HG03565 (cell line): Measurements from ENCODE around the gene TAF13.
A peak's percentile ranks its signal among the peaks of the same experiment; 100 is the strongest.

Experiments used
- ATAC-seq: cut with Tn5 transposase; IDR thresholded peaks from one replicate; pipeline ENCODE4 v1.9.1; 2021; ENCODE audit warnings: mild to moderate bottlenecking, moderate library complexity; ENCODE audit not compliant: unreplicated experiment

TAF13 gene

GRCh38 chr1:109075531-109076490 is at the start of gene TAF13:
Gene TAF13, minus strand, starts transcription at chr1:109076003. Its CDS starts 56 bp downstream, at chr1:109075947.
- peak; percentile 98 for ATAC-seq

- no peak for ATAC-seq
These were observed 44.6 kb upstream of the TAF13 start for GRCh38 chr1:109120356-109120755.

- ATAC-seq, result no peak
These were observed 42.3 kb upstream of the TAF13 start for GRCh38 chr1:109118089-109118488.

- ATAC-seq, result no peak
These were observed 40.5 kb upstream of the TAF13 start for GRCh38 chr1:109116286-109116685.

GRCh38 chr1:109115685-109116084 is 39.9 kb upstream of the TAF13 start:
- ATAC-seq, result no peak

GRCh38 chr1:109114342-109114674 is 38.5 kb upstream of the TAF13 start:
- no peak for ATAC-seq

GRCh38 chr1:109113590-109114341 is 38.0 kb upstream of the TAF13 start, which contains the start of gene ELAPOR1:
Gene ELAPOR1, plus strand, starts transcription at chr1:109114115. Its CDS starts 69 bp downstream, at chr1:109114184.
- ATAC-seq, result peak; percentile 38

- ATAC-seq, result peak; percentile 64
These were observed 37.0 kb upstream of the TAF13 start for GRCh38 chr1:109112652-109113285.

- no peak for ATAC-seq
These were observed 36.4 kb upstream of the TAF13 start for GRCh38 chr1:109112056-109112651.

GRCh38 chr1:109111386-109112055 is 35.7 kb upstream of the TAF13 start:
- no peak for ATAC-seq

GRCh38 chr1:109109906-109110305 is 34.1 kb upstream of the TAF13 start:
- ATAC-seq, result no peak

- ATAC-seq, result no peak
These were observed 32.0 kb upstream of the TAF13 start for GRCh38 chr1:109107785-109108184.

GRCh38 chr1:109105881-109106280 is 30.1 kb upstream of the TAF13 start:
- ATAC-seq, result no peak

- no peak for ATAC-seq
These were observed 28.8 kb upstream of the TAF13 start for GRCh38 chr1:109104364-109105151.

- peak; percentile 90 for ATAC-seq
These were observed 24.4 kb upstream of the TAF13 start for GRCh38 chr1:109099938-109100773.

GRCh38 chr1:109096120-109096519 is 20.3 kb upstream of the TAF13 start:
- ATAC-seq, result no peak

- no peak for ATAC-seq
These were observed 19.8 kb upstream of the TAF13 start for GRCh38 chr1:109095631-109096030.

- no peak for ATAC-seq
These were observed 19.1 kb upstream of the TAF13 start for GRCh38 chr1:109094871-109095270.

GRCh38 chr1:109094377-109094803 is 18.6 kb upstream of the TAF13 start:
- ATAC-seq, result no peak
